CD4-positive, alpha-beta T cell treated with Interferon alpha-2 for 1 hour (primary cell): Measurements from ENCODE around the gene MAN2B2.
A peak's percentile ranks its signal among the peaks of the same experiment; 100 is the strongest.

Source experiments
- DNase-seq, 2 donors: peaks; one replicate each; pipeline ENCODE4 v3.0.0-alpha.2; 2020 to 2022

Gene MAN2B2

DNA sequence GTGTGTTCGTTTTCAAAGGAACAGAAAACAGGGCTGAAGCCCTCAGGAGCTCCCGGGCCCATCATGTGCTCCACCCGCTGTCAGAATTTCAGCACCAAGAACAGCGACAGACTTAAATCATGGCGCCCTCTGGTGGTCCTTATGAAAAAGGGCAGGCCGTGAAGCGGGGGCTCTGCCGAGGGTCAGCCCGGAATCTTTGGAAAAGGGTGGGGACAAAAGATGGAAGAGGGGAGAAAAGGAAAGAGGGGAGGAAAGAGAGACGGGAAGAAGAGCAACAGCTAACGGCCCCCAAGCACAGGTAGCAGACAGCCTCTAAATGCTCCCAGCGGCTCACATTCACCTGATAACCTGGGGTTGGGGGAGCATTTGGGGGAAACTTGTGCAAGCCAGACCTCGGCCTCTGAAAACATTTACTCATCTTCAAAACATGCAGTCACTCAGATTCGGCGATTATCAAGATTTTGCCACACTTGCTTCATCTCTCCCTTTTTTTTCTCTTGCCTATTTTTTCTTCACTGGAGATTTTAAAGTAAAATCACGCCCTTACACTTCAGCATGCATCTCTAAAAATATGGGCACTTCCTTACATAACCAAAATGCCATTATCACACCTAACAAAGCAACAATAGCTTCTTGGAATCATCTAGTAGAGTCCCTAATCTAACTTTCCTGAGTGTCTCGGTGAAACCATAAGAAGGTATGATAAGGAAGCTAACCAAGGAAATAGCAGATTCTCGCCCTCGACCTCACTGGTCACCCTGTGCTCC lies 28.1 kb upstream of the MAN2B2 start:
- peak; percentile 25 to 55 for DNase-seq

DNA sequence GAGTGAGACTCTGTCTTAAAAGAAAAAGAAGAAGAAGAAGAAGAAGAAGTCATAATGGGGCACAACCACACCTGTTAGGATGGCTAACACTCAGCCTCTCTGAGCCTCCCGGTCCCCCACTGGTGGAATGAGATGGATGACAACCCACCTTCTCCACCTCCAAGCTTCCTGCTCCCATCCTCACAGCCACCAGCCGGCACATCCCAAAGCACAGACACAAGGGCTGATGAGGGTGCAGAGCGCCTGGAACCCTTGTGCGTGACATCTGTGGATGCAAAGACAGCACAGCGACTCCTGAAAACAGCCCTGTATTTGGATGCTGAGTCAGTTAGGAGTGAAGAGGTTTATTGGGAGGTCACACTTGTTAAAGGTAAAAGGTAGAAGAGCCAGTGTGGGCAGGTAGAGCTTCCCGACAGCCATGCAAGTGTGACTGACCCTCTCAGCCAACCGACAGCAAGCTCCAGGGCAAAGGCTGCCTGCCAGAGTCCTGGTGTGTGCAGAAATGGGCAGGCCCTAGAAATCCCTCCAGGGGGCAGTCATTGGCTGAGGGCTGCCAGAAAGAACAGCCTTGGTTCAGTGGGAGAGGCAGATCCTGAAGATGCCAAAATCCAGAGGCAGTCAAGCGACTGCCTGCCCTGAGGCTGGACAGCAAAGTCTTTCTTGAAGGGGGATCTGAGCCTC lies 26.6 kb upstream of the MAN2B2 start:
- no peak for DNase-seq

DNA sequence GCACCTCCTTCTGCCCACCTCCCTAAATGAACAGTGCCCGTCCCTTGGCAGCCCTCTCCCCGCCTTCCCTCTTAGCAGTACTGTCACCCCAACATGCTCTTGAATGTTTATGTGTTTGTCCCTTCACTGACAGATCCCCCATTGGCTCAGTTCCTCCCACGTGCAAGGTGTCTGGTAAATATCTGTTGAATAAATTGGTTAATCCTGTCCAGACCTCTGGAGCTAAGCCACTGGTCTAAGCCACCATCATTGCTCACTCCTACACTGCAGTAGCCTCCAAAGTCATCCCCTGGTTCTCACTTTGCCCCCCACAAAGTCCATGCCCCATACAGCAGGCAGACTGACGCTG lies 26.1 kb upstream of the MAN2B2 start:
- no peak for DNase-seq

DNA sequence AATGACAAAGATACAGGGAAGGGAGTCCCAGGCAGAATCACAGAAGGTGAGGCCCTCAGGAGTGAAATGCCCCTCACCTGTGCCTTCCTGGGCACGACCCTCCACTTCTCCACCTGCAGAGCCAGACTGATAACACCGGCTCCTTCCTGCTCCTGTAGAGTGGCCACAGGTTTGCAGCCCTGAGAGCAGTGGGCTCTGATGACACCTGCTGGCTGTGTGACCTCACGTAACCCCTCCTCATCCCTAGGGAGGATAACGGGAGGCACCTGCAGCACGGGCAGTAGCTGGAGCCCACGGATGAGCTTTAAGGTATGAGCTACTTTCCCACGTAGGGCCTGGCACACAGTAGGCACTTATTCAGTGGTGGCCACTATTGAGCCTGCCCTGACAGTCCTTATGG lies 25.5 kb upstream of the MAN2B2 start:
- no peak for DNase-seq

DNA sequence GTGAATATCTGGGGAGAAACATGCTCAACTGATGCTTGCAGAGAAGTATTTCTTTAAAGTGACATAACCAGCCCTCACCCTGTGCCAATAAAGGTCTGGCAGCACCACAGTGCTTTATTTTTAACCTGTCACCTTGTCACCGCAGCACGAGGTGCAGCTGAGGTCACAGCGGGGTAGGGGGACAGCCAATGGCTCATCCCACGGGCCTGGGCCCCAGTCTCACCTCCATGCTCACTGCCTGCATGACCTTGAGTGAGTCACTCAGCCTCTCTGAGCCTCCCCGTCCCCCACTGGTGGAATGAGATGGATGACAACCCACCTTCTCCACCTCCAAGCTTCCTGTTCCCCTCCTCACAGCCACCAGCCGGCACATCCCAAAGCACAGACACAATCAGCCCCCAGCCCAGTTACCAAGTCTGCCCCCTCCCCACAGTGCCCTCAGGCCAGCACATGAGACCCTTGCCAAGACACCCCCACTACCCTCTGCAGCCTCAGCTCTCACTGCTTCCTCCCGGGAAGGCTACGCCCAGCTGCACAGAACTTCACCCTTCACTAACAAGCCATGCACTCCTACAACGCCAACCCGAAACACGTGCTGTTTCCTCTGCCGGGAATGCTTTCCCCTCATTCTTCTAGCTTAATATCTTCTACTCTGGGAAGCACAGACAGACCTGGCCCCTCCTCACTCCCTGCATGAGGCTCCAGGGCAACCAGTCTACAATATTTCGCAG lies 24.9 kb upstream of the MAN2B2 start:
- DNase-seq, result no peak

DNA sequence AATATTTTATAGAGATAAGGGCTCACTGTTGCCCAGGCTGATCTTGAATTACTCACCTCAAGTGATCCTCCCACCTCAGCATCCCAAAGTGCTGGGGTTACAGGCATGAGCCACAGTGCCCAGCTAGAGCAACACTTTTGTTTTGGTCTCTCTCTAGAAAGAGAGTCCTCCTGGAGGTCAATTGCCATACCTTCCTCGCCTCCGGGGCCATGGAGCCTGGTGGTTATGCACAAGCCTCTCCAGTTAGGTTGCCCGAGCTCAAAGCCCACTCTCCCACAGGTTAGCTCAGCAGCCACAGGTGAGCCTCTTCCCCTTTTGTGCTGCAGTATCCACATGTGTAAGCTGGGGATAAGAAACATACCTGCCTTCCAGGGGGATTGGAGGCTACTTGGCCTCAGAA lies 24.2 kb upstream of the MAN2B2 start:
- DNase-seq, result no peak

DNA sequence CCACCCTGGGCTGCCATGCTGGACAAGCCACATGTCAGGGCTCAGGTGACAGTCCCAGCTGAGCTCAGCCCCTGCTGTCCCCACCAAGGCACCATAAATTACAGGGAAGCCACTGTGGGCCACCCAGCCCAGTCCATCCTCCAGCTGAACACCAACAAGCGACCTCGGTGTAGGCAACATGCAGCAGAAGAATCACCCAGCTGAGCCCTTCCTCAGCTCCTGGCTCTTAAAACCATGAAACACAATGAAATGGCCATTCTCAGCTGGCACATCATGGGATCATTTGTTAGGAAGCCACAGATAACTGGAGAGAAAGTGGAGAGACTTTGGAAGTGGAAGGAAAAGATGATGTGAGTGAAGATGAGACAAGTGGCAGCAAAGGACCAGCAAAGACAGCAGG lies 23.3 kb upstream of the MAN2B2 start:
- DNase-seq, result no peak

DNA sequence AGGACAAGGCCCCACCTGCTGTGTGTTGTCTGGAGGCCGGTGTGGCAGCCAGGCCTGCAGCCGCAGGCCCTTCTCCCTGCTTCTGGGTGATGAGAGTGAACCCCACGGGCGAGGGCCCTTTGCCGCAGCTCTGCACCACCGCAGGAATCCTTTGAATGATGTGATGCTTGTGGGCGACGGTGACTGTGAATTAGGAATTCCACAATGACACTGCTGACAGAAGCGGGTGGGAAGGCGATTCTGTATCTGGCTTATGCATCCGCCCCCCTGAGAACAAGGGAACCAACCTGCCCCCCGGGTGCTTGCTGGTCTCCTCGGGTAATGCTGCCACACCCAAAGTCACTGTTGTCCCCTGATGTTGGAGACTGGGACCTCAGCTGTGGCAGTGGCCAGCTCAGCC lies 19.5 kb upstream of the MAN2B2 start:
- DNase-seq, result no peak

DNA sequence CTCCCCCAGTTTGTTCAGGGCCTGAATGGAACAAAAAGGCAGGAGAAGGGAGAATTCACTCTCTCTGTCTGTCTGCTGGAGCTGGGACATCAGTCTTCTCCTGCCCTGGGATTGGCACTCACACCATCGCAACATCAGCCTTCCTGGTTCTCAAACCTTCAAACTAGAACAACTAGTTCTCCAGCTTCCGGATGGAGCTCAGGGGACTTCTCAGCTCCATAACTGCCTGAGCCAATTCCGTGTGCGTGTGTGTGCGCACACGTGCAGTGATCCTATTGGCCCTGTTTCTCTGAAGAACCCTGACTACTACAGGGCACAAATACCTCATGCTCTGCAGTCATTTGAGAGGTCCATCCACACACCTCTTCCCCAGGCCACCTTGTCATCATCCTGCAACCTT lies 18.7 kb upstream of the MAN2B2 start:
- DNase-seq, result no peak

DNA sequence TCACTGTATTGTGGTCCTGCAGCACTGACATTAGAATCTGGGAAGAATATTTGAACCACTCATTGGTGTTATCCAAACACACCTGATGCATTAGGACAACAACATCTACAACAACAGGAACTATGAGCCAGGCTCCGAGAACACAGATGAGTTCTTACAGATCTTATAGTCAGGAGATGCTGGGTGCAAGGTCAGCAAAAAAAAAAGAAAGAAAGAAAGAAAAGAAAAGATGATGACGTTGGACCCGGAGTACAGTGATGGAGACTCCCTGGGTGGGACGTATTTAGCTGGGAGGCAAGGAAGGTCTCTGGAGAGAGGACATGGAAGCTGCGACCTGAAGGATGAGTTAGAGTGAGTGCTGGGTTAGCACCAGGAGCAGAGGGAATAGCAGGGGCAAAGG lies 17.8 kb upstream of the MAN2B2 start:
- no peak for DNase-seq

DNA sequence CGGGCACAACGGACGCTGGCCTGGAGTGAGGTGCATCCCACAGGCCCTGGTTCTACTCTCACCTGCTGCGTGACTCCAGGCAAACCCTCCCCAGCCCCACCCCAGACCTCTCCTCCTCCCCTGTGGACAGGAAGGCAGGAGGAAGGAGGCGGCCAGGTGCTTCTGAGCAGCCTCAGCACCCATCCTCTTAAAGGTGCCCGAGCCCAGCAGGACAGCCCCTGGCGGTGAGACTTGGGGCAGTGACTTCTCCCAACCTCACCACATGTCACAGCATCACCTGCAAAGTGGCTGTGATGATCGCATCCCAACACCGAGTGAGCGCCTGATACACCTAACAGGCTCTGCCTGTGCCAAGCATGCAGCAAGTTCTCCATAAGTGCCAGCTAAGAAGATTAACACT lies 17.1 kb upstream of the MAN2B2 start:
- no peak for DNase-seq

DNA sequence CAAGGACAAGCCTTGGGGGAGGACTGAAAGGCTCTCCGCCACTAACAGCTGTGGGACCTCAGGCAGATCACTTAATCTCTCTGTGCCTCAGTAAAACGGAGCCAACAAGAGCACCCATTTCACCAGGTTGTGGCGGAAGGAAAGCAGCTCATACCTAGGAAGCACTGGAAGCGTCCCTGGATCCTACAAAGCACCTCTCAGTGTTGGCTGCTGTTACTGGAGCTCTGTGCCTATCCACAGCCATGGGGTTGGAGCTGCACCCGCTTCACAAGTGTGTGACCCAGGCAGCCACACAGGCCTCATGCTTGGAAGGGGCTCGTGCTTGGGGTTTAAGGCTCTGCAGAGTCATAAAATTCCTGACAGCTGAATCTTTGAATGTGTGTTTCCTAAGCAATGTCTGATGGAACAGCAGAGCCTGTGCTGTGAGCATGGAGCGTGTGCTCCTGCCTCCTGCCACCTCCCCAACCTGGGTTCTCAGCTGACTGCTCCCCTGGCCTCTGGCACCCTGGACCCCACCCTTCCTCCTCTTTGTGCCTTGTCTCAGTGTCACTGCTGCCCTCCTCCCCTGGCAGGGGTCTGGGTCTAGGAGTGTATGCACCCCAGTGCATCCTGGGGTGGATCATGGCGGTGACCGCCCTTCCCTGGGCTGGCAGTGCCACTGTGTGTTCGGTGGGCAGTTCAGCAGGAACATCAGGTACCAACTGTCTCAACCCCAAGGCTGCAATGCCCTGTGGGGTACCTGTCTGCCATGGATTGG lies 14.4 kb upstream of the MAN2B2 start:
- no peak for DNase-seq

DNA sequence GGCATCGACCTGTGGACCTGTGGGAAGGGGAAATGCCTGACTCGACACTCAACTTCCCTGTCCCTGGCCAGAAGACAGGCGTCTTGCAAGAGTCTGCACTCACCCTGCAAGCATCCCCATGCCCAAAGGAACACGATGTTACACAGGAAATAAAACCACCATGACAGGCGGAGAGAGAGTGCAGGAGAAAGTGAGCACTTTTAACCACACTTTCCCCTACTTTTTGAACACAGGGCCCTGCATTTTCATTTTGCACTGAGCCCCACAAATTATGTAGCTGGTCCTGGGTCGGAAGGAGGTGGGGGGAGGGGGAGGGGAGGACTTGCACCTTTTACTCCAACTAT lies 13.8 kb upstream of the MAN2B2 start:
- no peak for DNase-seq

DNA sequence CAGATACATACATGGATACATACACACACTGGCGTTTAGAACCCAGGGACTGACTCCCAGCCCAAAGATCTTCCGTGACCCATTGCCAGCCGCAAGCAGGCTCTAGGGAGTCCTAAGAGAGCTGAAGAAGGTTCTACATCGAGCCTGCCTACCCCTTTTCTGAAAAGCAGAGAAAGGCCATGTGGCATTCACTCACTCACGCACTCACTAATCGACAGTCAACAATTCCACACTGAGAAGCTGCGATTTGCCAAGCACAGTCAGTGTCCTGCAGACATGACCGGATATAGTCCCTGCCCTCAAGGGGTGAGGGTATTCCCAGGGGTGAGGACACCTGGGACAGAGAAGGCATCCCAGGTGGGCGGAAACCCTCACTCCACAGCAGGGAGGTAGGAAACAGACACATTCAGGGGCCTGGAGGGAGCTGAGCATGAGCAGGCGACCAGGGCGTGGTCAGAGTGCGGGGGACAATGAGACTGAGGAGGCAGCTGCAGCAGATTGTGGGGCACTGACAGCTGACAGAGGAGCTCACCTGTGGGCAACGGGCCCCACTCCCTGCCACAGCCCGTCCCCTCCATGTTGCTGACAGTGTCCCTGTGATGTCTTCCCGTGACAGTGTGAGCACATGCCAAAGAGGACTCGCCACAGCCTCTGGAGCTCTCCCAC lies 13.2 kb upstream of the MAN2B2 start:
- DNase-seq, result no peak

DNA sequence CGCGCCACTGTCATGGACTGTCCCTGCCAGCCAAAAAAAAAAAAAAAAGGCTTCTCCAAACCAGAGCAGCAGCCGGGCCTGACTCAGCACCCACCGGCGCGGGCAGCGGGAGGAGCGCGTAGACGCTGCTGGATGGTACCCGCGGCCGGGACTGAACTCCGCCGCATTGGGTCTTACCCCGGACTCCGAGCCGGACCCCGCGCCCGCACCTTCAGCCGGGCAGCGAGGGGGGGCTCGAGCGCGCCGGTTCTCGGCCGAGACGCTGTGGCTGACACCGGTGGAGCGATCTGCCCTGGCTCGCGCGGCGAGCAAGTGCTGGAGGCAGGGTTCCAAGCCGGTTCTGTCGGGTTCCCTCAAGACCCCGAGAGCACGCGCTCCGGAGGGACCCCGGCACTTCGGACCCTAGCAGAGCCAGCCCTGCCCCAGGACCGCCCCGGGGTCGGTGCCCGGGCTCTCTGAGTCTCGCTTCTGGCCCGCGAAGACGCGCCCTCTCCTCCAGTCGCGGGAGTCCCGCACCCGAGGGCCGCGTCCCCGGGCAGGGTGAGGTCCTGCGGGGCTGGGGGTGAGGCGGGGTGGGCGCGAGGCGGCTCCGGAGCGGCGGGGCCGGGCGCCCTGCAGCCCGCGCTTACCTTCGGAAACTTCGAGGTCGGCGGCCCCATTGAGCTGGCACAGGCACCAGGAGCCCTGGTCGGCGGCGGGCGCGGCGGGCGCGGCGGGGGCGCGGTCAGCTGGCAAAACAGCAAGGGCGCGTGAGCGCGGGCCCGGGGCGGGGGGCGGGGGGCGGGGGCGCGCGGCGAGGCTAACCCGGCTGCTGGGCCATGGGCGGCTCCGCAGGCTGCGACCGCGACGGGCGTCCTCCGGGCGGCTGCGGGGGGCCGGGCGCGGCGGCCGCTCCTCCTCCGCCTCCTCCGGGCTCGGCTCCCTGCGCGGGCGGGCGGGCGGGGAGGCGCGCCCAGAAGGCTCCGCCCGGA lies 11.8 kb upstream of the MAN2B2 start:
- DNase-seq, result no peak

DNA sequence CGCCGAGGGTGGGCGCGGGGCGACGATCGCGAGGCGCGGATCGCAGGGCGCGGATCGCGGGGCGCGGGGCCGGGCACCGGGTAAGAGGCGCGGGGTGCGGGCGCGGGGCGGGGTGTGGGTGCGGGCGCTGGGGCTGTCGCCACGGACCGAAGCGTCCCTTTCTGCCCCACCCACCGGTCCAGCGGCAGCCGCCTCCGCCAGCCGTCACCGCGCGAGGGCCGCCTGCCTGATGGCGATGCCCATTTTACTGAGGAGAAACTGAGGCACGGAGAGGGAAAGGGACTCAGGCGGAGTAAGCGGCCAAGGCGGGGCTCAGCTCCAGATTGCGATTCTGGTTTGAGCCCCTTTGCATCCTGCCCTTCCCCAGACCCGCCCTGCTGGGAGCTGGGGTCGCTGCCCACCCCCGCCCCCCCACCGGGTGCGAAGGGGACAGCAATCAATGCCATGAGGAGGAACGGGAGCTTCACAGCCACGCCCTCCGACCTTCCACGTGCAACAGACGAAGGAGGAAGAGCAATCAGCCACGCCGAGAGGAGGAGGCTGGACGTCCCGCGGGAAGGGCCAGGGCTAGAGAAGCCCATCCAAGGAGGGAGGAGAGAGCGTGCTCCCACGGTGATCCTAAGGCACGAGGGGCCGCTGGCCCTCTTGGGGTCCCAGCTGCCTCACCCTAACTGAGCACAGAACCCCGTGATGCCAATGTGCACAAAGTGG lies 10.9 kb upstream of the MAN2B2 start:
- DNase-seq, result no peak

DNA sequence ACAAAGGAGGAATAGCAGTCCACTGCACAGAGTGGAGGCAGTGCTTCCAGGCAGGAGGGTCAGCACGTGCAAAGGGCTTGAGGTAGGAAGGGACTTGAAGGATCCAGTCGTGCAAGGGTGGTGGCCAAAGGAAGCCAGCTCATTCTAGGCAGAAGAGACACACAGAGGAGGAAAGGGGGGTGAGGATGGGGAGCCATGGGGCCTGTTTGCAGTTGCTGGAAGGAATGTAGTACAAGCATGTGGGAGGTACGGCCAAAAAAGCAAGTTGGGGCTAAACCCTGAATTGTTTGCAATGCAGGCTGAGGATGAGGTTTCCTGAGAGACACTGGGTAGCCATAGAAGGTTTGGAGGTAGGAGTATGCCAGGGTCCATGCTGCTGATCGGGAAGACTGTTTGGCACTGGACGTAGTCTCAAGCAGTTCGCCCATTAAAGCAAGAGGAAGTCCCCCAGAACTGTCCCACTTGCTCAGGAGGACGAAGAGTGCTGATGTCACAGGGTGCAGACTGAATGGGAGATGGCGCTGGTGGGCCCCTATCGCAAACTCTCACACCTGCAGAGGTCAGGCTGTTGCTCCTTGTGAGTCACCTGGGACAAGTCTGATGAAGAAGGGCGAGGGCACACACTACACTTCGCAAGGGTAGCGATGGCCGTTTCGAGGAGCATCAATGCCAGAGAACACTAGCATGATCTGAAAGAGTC lies 9.1 kb upstream of the MAN2B2 start:
- DNase-seq, result no peak

DNA sequence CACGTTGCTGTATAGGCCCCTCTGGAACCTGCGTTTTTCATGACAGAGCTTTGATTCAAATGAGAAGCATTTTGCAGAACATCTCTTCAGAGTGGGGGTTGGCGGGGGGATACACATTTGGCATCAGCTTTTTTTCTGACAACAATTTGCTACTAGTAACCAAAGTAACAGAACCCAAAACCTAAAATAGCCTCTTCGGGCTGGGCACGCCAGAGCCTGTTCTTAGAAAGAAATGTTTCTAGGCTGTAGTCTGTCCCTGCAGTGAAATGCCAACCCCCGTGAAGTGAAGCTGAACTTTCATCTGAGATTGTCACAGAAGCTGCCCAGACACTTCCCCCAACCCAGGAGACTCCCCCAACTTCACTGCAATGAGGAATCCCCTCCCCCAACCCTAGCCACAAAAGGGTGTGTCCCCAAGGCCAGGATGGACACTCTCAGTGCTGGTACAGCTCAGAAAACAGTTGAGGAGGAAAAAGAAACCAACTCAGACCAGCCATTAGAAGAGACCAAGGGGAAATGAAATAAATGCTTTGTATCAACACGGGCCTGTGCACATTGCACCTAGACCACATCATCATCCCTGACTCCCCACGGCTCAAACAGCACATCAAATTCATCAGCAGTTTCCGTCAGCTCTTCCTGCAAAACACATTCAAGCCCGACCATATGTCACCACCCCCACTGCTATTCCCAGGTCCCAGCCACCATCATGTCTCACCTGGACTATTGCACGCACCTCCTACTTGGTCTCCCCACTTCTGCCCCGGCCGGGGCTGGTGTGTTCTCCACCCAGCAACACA lies 8.4 kb upstream of the MAN2B2 start:
- DNase-seq, result no peak

DNA sequence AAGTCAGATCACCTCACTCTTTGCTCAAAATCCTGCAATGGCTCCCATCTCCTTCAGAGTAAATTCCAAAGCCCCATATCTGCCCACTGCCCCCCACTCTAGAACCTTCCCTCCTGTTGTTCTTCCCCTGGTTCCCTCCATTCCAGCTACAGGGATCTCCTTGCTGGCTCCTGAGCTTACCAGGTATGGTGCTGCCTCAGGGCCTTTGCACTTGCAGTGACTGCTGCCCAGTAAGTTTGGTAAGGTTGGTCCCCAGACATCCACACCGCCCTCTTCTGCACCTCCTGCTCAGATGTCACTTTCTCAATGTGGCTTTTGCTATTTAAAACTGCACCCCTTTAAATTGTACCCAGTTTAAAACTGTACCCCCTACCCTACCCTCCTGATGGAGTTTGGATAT lies 7.8 kb upstream of the MAN2B2 start:
- DNase-seq, result no peak

DNA sequence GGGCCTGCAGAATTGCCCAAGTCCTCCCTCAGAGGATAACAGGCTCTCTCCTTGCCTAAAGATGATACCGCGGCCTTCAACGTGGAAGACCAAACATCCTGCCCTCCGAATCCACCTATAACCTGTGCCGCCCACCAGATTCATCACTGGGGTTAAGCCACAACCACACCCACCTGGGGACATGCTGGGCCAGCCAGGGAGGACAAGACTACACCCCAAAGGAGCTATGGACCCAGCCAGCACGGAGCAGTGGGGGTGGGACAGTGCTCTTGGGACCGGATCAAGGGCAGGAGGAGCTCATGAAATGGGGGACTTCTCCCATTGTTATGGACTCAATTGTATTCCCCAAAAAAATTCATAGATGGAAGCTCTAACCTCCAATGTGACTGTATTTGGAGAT lies 6.8 kb upstream of the MAN2B2 start:
- no peak for DNase-seq
